ENCODE data around the gene HERPUD2. TPM values are rescaled to one million over a fixed set of nuclear protein-coding genes. Genes with fewer than 3 reads are reported as not detected.
"Not testable (repeated sequence)": the region's sequence is repeated elsewhere in the genome, so short reads cannot be mapped to it uniquely, and the experiment has no call there.

HERPUD2 gene
- total RNA-seq, 1 donor from 2014 or later: 31.5 TPM

- no peak overlapping the region for H3K4me3 Mint-ChIP-seq
- peaks cover 3% of the 10 kb centered on the region for H3K9me3 Mint-ChIP-seq
- POLR2A ChIA-PET: interaction anchor here (1.1 kb wide), 1 partner anchor 189 kb away, joined by 3 read pairs; no protein-coding TSS in a partner anchor
- H3K27ac Mint-ChIP-seq: no peak overlapping the region
- peaks cover 52% of the 10 kb centered on the region for H3K4me1 Mint-ChIP-seq
- CTCF ChIA-PET: no interaction called here
- H3K36me3 Mint-ChIP-seq (ENCODE audit: low read depth): peaks cover 24% of the 10 kb centered on the region
- DNase-seq: no peak
- no peak for TF ChIP-seq CTCF (IDR thresholded peaks at IDR 0.05)
- no peaks in the 10 kb centered on the region for H3K27me3 Mint-ChIP-seq
- intact Hi-C loops (cut with micrococcal nuclease): no loop called here
- no peak for ATAC-seq (ENCODE audit: low read depth)
Measured at GRCh38 chr7:35680403-35681013, 14.4 kb downstream of the HERPUD2 start.

GRCh38 chr7:35677582-35678356, 17.2 kb downstream of the HERPUD2 start:
- Mint-ChIP-seq H3K4me3 (no peak overlapping the region), H3K36me3 (ENCODE audit: low read depth) (peaks cover 18% of the 10 kb centered on the region), H3K9me3 (peaks cover under 1% of the 10 kb centered on the region), H3K27me3 (no peaks in the 10 kb centered on the region), H3K27ac (no peak overlapping the region), H3K4me1 (peaks cover 41% of the 10 kb centered on the region)
- CTCF ChIA-PET: no interaction called here
- ATAC-seq (ENCODE audit: low read depth) (no peak), DNase-seq (no peak)
- intact Hi-C loops (cut with micrococcal nuclease): no loop called here
- POLR2A ChIA-PET: no interaction called here
- TF ChIP-seq CTCF (IDR thresholded peaks at IDR 0.05): no peak

GRCh38 chr7:35676211-35676610, 18.7 kb downstream of the HERPUD2 start:
- POLR2A ChIA-PET: no interaction called here
- peaks cover 17% of the 10 kb centered on the region for H3K36me3 Mint-ChIP-seq (ENCODE audit: low read depth)
- H3K27me3 Mint-ChIP-seq: no peaks in the 10 kb centered on the region
- CTCF ChIA-PET: interaction anchor here (1.1 kb wide), 1 partner anchor 9 kb away, joined by 4 read pairs; no protein-coding TSS in a partner anchor
- intact Hi-C loops (cut with micrococcal nuclease): no loop called here
- H3K4me3 Mint-ChIP-seq: no peak overlapping the region
- H3K9me3 Mint-ChIP-seq: no peaks in the 10 kb centered on the region
- H3K27ac Mint-ChIP-seq: no peak overlapping the region
- H3K4me1 Mint-ChIP-seq: peaks cover 32% of the 10 kb centered on the region
- ATAC-seq (ENCODE audit: low read depth): no peak
- DNase-seq: no peak
- TF ChIP-seq CTCF (IDR thresholded peaks at IDR 0.05): no peak

GRCh38 chr7:35670856-35671569, 23.9 kb downstream of the HERPUD2 start:
- Mint-ChIP-seq H3K9me3 (no peaks in the 10 kb centered on the region), H3K36me3 (ENCODE audit: low read depth) (peaks cover 57% of the 10 kb centered on the region), H3K4me1 (peaks cover 2% of the 10 kb centered on the region), H3K4me3 (no peak overlapping the region), H3K27ac (no peak overlapping the region), H3K27me3 (no peaks in the 10 kb centered on the region)
- no peak for TF ChIP-seq CTCF (IDR thresholded peaks at IDR 0.05)
- no peak for DNase-seq
- ChIA-PET POLR2A (interaction anchor here (0.6 to 1.0 kb wide), 2 partner anchors 129 to 141 kb away, joined by 3 to 4 read pairs; no protein-coding TSS in a partner anchor), CTCF (interaction anchor here (0.6 kb wide), 1 partner anchor 299 kb away, joined by 3 read pairs; no protein-coding TSS in a partner anchor)
- intact Hi-C loops (cut with micrococcal nuclease): no loop called here
- ATAC-seq (ENCODE audit: low read depth): no peak

- H3K9me3 Mint-ChIP-seq; POLR2A ChIA-PET; DNase-seq; CTCF ChIA-PET; H3K27ac Mint-ChIP-seq; H3K27me3 Mint-ChIP-seq; ATAC-seq (ENCODE audit: low read depth); intact Hi-C loops (cut with micrococcal nuclease); H3K4me3 Mint-ChIP-seq: not testable (repeated sequence)
- peaks cover 65% of the 10 kb centered on the region for H3K36me3 Mint-ChIP-seq (ENCODE audit: low read depth)
- H3K4me1 Mint-ChIP-seq: peaks cover 21% of the 10 kb centered on the region
Measured at GRCh38 chr7:35660411-35660810, 34.5 kb downstream of the HERPUD2 start.
